H9 (cell line): Measurements from ENCODE around the gene FTO. TPM values are rescaled to one million over a fixed set of nuclear protein-coding genes. Genes with fewer than 3 reads are reported as not detected.

ENCODE experiments used
- DNase-seq: peaks from one replicate; pipeline ENCODE4 v3.0.0-alpha.2; 2017
- H2AFZ ChIP-seq: one replicate; pipeline ENCODE4 v1.6.1; 2013; ENCODE audit warnings: mild to moderate bottlenecking, low read length, control low read depth, moderate library complexity
- H2AK5ac ChIP-seq: 2 replicates; pipeline ENCODE4 v1.6.1; 2013; ENCODE audit warnings: low read length, control low read depth, mixed read lengths; ENCODE audit not compliant: insufficient read length
- H2BK120ac ChIP-seq: one replicate; pipeline ENCODE4 v1.6.1; 2013; ENCODE audit warnings: low read depth, mild to moderate bottlenecking, low read length, control low read depth, inconsistent platforms; ENCODE audit not compliant: poor library complexity, severe bottlenecking
- H2BK12ac ChIP-seq: 2 replicates; pipeline ENCODE4 v1.6.1; 2013; ENCODE audit warnings: low read length, control low read depth, mixed read lengths, low read depth; ENCODE audit not compliant: insufficient read length
- H2BK15ac ChIP-seq: 2 replicates; pipeline ENCODE4 v1.6.1; 2013; ENCODE audit warnings: low read depth, low read length, control low read depth
- H2BK20ac ChIP-seq: one replicate; pipeline ENCODE4 v1.6.1; 2013; ENCODE audit warnings: low read depth, mild to moderate bottlenecking, low read length, control low read depth, inconsistent platforms; ENCODE audit not compliant: poor library complexity, severe bottlenecking
- H2BK5ac ChIP-seq: 2 replicates; pipeline ENCODE4 v1.6.1; 2013; ENCODE audit warnings: low read length, control low read depth, mixed read lengths; ENCODE audit not compliant: insufficient read length
- H3K14ac ChIP-seq: 2 replicates; pipeline ENCODE4 v1.6.1; 2013; ENCODE audit warnings: low read length, control low read depth; ENCODE audit not compliant: insufficient read depth
- H3K18ac ChIP-seq: 2 replicates; pipeline ENCODE4 v1.6.1; 2013; ENCODE audit warnings: low read depth, mild to moderate bottlenecking, mixed read lengths, low read length, control low read depth; ENCODE audit not compliant: insufficient read length
- H3K23ac ChIP-seq: 2 replicates; pipeline ENCODE4 v1.6.1; 2013; ENCODE audit warnings: low read length, control low read depth, mixed read lengths, low read depth; ENCODE audit not compliant: insufficient read length
- H3K23me2 ChIP-seq: 2 replicates; pipeline ENCODE4 v1.6.1; 2013; ENCODE audit warnings: low read depth, mild to moderate bottlenecking, mixed read lengths, low read length, control low read depth; ENCODE audit not compliant: insufficient read length, poor library complexity, severe bottlenecking
- H3K27ac ChIP-seq: 2 replicates; pipeline ENCODE4 v1.5.1; 2013; ENCODE audit warnings: low read length, control low read depth, mixed read lengths, low read depth; ENCODE audit not compliant: insufficient read length
- H3K27me3 ChIP-seq: 2 replicates; pipeline ENCODE4 v1.6.1; 2013; ENCODE audit warnings: low read length, control low read depth, inconsistent platforms; ENCODE audit not compliant: insufficient read depth
- H3K4ac ChIP-seq: 2 replicates; pipeline ENCODE4 v1.6.1; 2013; ENCODE audit warnings: low read depth, mild to moderate bottlenecking, control low read depth, inconsistent platforms, low read length, moderate library complexity
- H3K4me1 ChIP-seq: 2 replicates; pipeline ENCODE4 v1.6.1; 2013; ENCODE audit warnings: low read length, control low read depth, inconsistent platforms; ENCODE audit not compliant: insufficient read depth
- H3K4me2 ChIP-seq: 2 replicates; pipeline ENCODE4 v1.6.1; 2013; ENCODE audit warnings: low read length, control low read depth, mixed read lengths; ENCODE audit not compliant: insufficient read length, insufficient read depth
- H3K56ac ChIP-seq: 2 replicates; pipeline ENCODE4 v1.6.1; 2013; ENCODE audit warnings: low read depth, mild to moderate bottlenecking, mixed read lengths, low read length, control low read depth; ENCODE audit not compliant: insufficient read length
- H3K79me1 ChIP-seq: 2 replicates; pipeline ENCODE4 v1.6.1; 2013; ENCODE audit warnings: low read depth, mild to moderate bottlenecking, moderate library complexity, low read length, control low read depth, inconsistent platforms; ENCODE audit not compliant: insufficient read depth, poor library complexity, severe bottlenecking
- H3K79me2 ChIP-seq: 2 replicates; pipeline ENCODE4 v1.6.1; 2013; ENCODE audit warnings: low read length, control low read depth, inconsistent platforms; ENCODE audit not compliant: insufficient read depth
- H3K9ac ChIP-seq: 2 replicates; pipeline ENCODE4 v1.6.1; 2013; ENCODE audit warnings: low read length, control low read depth, mixed read lengths; ENCODE audit not compliant: insufficient read length; ENCODE audit errors: extremely low read depth
- H3K9me3 ChIP-seq: one replicate; pipeline ENCODE4 v1.6.1; 2013; ENCODE audit warnings: low read depth, low read length, inconsistent platforms; ENCODE audit not compliant: control insufficient read depth
- H3T11ph ChIP-seq: one replicate; pipeline ENCODE4 v1.6.1; 2013; ENCODE audit warnings: mild to moderate bottlenecking, low read length, control low read depth, inconsistent platforms
- H4K20me1 ChIP-seq: one replicate; pipeline ENCODE4 v1.6.1; 2013; ENCODE audit not compliant: control insufficient read depth, insufficient read length, insufficient read depth
- H4K5ac ChIP-seq: 2 replicates; pipeline ENCODE4 v1.6.1; 2013; ENCODE audit warnings: low read depth, mild to moderate bottlenecking, mixed read lengths, low read length, control low read depth; ENCODE audit not compliant: insufficient read length
- H4K8ac ChIP-seq: replicated peaks from 2 replicates; pipeline ENCODE4 v1.6.1; 2013; ENCODE audit warnings: low read length, control low read depth, mixed read lengths, low read depth; ENCODE audit not compliant: insufficient read length
- H4K91ac ChIP-seq: 2 replicates; pipeline ENCODE4 v1.6.1; 2013; ENCODE audit warnings: low read depth, mild to moderate bottlenecking, moderate library complexity, mixed read lengths, low read length, control low read depth; ENCODE audit not compliant: insufficient read length
- H3K27ac Mint-ChIP-seq, 3 experiments: 2 replicates in 2 of 3; 3 replicates in 1 of 3; pipeline ENCODE4 v1.8.0; 2020 to 2021; ENCODE audit warnings: mixed read lengths in 3 of 3, mild to moderate bottlenecking in 1 of 3, moderate library complexity in 1 of 3
- H3K27me3 Mint-ChIP-seq: 2 replicates; pipeline ENCODE4 v1.8.0; 2021; ENCODE audit warnings: low read depth, mild to moderate bottlenecking, moderate library complexity, mixed read lengths
- H3K36me3 Mint-ChIP-seq, 3 experiments: 2 replicates in 2 of 3; 3 replicates in 1 of 3; pipeline ENCODE4 v1.8.0; 2020 to 2021; ENCODE audit warnings: low read depth in 3 of 3, mixed read lengths in 3 of 3; ENCODE audit not compliant: insufficient read depth in 1 of 3
- H3K4me1 Mint-ChIP-seq, 2 experiments: 2 replicates each; pipeline ENCODE4 v1.8.0; 2020; ENCODE audit warnings: mixed read lengths in 2 of 2
- H3K4me3 Mint-ChIP-seq, 2 experiments: 2 replicates in 1 of 2; 3 replicates in 1 of 2; pipeline ENCODE4 v1.8.0; 2020 to 2021; ENCODE audit warnings: mild to moderate bottlenecking in 2 of 2, mixed read lengths in 2 of 2, moderate library complexity in 1 of 2
- H3K9me3 Mint-ChIP-seq, 2 experiments: 2 replicates in 1 of 2; 3 replicates in 1 of 2; pipeline ENCODE4 v1.8.0; 2020; ENCODE audit warnings: mild to moderate bottlenecking in 2 of 2, mixed read lengths in 2 of 2, moderate library complexity in 1 of 2
- CTCF ChIP-seq: fragments of 200-600 bp; sonication (generic); conservative IDR thresholded peaks from 3 replicates; pipeline ENCODE4 v1.8.0; 2021; ENCODE audit warnings: antibody characterized with exemption, mild to moderate bottlenecking
- WGBS: extraction: QIAGEN DNeasy Blood & Tissue Kit; methylation state at CpG from one replicate; pipeline ENCODE4 v1.1.7; 2013; ENCODE audit warnings: missing lambda C conversion rate, low lambda C conversion rate, mixed read lengths; ENCODE audit not compliant: insufficient read length; ENCODE audit errors: extremely low coverage; 5-methylcytosine and 5-hydroxymethylcytosine counted together
- total RNA-seq: library from RNA; stranded (reverse); gene quantifications from 2 replicates; pipeline ENCODE4 v1.2.1, GENCODE V29; 2021

FTO gene
- total RNA-seq, 1 experiment from 2014 or later: 67.9 TPM

GRCh38 chr16:53960954-53961616 lies 257.1 kb downstream of the FTO start:
- Histone ChIP-seq H2AFZ (no peak overlapping the region), H3K23ac (no peak overlapping the region), H3K23me2 (no peaks in the 10 kb centered on the region), H3K4ac (no peak overlapping the region), H2BK15ac (no peak overlapping the region), H3K79me1 (no peaks in the 10 kb centered on the region), H3K9ac (no peak overlapping the region), H2BK20ac (no peak overlapping the region), H3K18ac (no peak overlapping the region), H3T11ph (no peak overlapping the region), H4K91ac (no peak overlapping the region), H3K27ac (no peak overlapping the region), H2BK120ac (no peak overlapping the region), H3K79me2 (no peaks in the 10 kb centered on the region), H3K14ac (no peak overlapping the region), H4K20me1 (no peaks in the 10 kb centered on the region), H3K56ac (no peak overlapping the region), H3K27me3 (no peaks in the 10 kb centered on the region), H4K5ac (no peak overlapping the region), H4K8ac (no peak overlapping the region), H3K4me2 (no peak overlapping the region), H3K4me1 (no peaks in the 10 kb centered on the region), H2AK5ac (no peak overlapping the region), H3K9me3 (no peaks in the 10 kb centered on the region), H2BK12ac (no peak overlapping the region), H2BK5ac (no peak overlapping the region)
- Mint-ChIP-seq H3K9me3 (no peaks in the 10 kb centered on the region), H3K27ac (no peak overlapping the region), H3K4me1 (peaks cover 0 to 5% of the 10 kb centered on the region in 2 experiments; a peak in 2 of 4 replicates), H3K36me3 (peaks cover 0 to under 1% (median 0%) of the 10 kb centered on the region in 3 experiments; a peak in 1 of 7 replicates), H3K4me3 (no peak overlapping the region), H3K27me3 (no peaks in the 10 kb centered on the region)
- no CpG with 5 or more reads among the region's 6 CpGs for WGBS
- TF ChIP-seq CTCF: no peak
- no peak for DNase-seq
